ENCODE results near the gene PMM1. TPM values are rescaled to one million over a fixed set of nuclear protein-coding genes. Genes with fewer than 3 reads are reported as not detected.
A peak's percentile ranks its signal among the peaks of the same experiment; 100 is the strongest.
"Not testable (repeated sequence)": the region's sequence is repeated elsewhere in the genome, so short reads cannot be mapped to it uniquely, and the experiment has no call there.

Gene PMM1
- 144 and 154 TPM in 2 replicates for total RNA-seq (2014; rRNA removed; shearing (Covaris generic); ENCODE audit: low replicate concordance)

DNA sequence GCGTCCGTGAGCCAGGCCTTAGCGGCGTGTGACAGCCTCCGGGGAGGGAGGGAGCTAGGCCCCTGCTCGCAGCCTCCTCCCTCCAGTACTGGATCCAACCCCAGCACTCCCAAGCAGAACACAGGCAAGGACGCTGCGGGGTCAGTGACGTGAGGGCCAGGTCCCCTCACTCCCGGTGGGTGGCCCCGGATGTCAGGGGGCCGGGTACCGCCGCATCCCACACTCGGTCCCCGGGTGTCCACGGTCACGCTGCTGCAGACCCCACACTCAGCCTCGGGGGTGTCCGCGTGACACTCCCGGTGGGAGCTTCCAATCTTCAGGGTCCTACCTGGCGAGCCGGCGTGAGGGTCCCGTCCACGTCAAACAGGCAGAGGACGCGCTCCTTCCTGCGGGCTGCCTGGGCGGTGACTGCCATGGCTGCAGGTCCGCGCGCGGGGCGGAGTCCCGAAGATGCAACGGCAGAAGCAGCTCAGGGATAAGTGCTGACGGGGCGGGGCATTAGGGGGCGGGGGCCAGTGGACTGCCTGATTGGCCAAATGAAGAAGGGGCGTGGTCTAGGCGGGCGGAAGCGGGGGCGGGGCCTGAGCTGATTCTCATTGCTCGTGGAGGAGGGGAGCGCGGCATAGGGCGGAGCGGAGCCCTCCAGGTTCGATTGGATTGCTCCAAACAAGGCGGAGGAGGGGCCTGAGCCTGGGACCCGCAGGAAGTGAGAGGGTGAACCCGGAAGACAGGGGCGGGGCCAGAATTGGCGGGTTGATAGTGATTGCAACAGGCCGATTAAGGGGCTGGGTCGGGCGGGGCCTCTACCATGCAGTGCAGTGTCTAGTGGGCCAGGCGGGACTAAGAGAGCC lies at the start of gene PMM1:
Gene PMM1 (minus strand): TSS at position 450 of the 851 bp plus-strand sequence. CDS start 35 bp downstream, at position 415.
- peak; percentile 100 for DNase-seq (ENCODE audit: low read depth)

DNA sequence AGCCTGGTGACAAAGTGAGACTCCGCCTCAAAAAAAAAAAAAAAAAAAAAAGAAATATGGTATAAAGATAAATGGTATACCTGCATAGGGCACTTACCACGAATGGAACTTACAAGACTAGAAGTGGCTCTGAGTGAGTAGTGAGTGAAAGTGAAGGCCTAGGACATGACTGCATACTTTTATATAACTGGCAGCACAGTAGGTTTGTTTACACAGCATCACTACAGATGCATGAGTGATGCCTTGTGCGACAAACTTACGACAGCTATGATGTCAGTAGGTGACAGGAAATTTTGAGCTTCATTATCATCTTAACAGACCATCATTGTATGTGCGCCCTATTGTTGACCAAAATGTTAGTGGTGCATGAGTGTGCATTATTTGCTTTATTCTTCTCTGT lies 49.1 kb upstream of the PMM1 start:
- in situ Hi-C loops (cut with HindIII; ENCODE audit: low pct_unique_long_range_greater_than_20kb, low sequenced_read_pairs), result no loop called here
- no peak for DNase-seq (ENCODE audit: low read depth)

More for the DNA sequence above, at the start of gene PMM1:
- in situ Hi-C loops (cut with HindIII; ENCODE audit: low pct_unique_long_range_greater_than_20kb, low sequenced_read_pairs), result no loop called here

DNA sequence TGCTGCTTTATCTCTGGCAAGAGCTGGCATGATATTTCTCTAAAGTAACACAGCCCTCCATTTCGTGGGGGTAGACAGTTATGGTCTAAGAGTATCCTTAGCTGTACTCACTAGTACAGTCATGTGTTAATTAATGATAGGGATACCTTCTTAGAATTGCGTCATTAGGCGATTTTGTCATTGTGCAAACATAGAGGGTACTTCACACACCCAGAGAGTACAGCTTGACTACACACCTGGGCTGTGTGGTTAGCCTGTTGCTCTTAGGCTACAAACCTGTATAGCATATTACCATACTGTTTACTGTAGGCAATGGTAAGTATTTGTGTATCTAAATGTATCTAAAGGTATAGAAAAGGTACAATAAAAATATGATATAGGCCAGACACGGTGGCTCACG lies 48.5 kb upstream of the PMM1 start:
- DNase-seq (ENCODE audit: low read depth), result no peak
- in situ Hi-C loops (cut with HindIII; ENCODE audit: low pct_unique_long_range_greater_than_20kb, low sequenced_read_pairs), result no loop called here

DNA sequence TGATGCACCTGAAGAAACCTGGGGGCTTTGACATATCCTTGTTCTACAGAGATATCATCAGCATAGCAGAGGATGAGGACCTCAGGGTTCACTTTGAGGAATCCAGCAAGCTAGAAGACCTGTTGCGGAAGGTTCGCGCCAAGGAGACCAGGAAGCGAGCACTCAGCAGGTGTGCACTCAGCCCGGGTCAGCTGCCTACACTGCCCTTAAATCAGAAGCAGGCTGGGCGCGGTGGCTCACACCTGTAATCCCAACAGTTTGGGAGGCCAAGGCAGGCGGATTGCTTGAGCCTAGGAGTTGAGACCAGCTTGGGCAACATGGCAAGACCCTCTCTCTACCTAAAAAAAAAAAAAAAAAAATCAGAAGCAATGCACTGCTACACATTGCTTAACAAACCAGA lies 48.0 kb upstream of the PMM1 start:
- in situ Hi-C loops (cut with HindIII; ENCODE audit: low pct_unique_long_range_greater_than_20kb, low sequenced_read_pairs); DNase-seq (ENCODE audit: low read depth): not testable (repeated sequence)

DNA sequence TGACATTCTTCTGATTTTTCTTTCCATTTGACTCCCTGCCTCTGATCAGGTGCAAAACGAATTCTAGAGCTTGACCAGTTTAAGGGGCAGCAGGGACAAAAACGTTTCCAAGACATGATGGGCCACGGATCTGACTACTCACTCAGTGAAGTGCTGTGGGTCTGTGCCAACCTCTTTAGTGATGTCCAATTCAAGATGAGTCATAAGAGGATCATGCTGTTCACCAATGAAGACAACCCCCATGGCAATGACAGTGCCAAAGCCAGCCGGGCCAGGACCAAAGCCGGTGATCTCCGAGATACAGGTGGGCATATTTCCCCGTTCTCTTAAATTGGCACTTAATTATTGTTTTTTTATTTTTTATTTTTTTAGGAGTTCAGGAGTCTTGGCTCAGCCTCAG lies 46.8 kb upstream of the PMM1 start:
- in situ Hi-C loops (cut with HindIII; ENCODE audit: low pct_unique_long_range_greater_than_20kb, low sequenced_read_pairs), result no loop called here
- no peak for DNase-seq (ENCODE audit: low read depth)

DNA sequence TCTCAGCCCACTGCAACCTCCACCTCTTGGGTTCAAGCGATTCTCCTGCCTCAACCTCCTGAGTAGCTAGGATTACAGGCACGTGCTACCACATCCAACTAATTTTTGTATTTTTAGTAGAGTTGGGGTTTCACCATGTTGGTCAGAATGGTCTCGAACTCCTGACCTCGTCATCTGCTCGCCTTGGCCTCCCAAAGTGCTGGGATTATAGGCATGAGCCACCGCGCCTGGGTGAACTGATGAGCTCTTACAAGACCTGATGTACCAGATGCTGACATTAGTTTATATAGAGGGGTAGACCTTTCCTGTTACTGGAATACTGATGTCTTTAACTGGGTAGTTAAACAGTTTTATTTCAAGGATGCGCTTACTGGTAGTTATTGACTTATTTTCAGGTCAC lies 45.0 kb upstream of the PMM1 start:
- DNase-seq (ENCODE audit: low read depth); in situ Hi-C loops (cut with HindIII; ENCODE audit: low pct_unique_long_range_greater_than_20kb, low sequenced_read_pairs): not testable (repeated sequence)

DNA sequence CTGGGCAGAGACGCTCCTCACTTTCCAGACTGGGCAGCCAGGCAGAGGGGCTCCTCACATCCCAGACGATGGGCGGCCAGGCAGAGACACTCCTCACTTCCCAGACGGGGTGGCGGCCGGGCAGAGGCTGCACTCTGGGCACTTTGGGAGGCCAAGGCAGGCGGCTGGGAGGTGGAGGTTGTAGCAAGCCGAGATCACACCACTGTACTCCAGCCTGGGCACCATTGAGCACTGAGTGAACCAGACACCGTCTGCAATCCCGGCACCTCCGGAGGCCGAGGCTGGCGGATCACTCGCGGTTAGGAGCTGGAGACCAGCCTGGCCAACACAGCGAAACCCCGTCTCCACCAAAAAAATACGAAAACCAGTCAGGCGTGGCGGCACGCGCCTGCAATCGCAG lies 42.0 kb upstream of the PMM1 start:
- DNase-seq (ENCODE audit: low read depth); in situ Hi-C loops (cut with HindIII; ENCODE audit: low pct_unique_long_range_greater_than_20kb, low sequenced_read_pairs): not testable (repeated sequence)

DNA sequence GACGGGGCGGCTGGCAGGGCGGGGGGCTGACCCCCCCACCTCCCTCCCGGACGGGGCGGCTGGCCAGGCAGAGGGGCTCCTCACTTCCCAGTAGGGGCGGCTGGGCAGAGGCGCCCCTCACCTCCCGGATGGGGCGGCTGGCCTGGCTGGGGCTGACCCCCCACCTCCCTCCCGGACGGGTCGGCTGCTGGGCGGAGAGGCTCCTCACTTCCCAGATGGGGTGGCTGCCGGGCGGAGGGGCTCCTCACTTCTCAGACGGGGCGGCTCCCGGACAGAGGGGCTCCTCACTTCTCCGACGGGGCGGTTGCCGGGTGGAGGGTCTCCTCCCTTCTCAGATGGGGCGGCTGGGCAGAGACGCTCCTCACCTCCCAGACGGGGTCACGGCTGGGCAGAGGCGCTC lies 41.5 kb upstream of the PMM1 start:
- in situ Hi-C loops (cut with HindIII; ENCODE audit: low pct_unique_long_range_greater_than_20kb, low sequenced_read_pairs); DNase-seq (ENCODE audit: low read depth): not testable (repeated sequence)

DNA sequence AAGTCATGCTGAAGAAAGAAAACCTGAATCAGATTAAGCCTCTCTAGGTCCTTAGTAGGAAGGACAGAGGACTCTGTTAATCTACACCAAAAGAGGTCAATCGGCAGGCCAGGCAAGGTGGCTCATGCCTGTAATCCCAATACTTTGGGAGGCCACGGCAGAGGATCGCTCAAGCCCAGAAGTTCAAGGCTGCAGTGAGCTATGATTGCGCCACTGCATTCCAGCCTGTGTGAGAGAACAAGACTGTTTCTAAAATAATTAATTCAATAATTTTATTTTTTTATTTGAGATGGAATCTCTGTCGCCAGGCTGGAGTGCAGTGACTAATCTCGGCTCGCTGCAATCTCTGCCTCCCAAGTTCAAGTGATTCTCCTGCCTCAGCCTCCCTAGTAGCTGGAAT lies 35.9 kb upstream of the PMM1 start:
- in situ Hi-C loops (cut with HindIII; ENCODE audit: low pct_unique_long_range_greater_than_20kb, low sequenced_read_pairs), result no loop called here
- no peak for DNase-seq (ENCODE audit: low read depth)

DNA sequence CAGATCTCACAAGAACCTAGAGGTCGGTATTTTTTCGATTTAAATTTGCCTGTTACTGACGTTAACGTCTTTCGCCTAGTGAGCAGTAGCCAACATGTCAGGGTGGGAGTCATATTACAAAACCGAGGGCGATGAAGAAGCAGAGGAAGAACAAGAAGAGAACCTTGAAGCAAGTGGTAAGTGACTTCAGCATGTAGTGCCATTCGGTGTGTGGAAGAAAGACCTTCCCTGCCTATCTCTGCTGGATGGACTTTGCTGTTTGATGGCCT lies 32.2 kb upstream of the PMM1 start:
- in situ Hi-C loops (cut with HindIII; ENCODE audit: low pct_unique_long_range_greater_than_20kb, low sequenced_read_pairs), result no loop called here
- no peak for DNase-seq (ENCODE audit: low read depth)

DNA sequence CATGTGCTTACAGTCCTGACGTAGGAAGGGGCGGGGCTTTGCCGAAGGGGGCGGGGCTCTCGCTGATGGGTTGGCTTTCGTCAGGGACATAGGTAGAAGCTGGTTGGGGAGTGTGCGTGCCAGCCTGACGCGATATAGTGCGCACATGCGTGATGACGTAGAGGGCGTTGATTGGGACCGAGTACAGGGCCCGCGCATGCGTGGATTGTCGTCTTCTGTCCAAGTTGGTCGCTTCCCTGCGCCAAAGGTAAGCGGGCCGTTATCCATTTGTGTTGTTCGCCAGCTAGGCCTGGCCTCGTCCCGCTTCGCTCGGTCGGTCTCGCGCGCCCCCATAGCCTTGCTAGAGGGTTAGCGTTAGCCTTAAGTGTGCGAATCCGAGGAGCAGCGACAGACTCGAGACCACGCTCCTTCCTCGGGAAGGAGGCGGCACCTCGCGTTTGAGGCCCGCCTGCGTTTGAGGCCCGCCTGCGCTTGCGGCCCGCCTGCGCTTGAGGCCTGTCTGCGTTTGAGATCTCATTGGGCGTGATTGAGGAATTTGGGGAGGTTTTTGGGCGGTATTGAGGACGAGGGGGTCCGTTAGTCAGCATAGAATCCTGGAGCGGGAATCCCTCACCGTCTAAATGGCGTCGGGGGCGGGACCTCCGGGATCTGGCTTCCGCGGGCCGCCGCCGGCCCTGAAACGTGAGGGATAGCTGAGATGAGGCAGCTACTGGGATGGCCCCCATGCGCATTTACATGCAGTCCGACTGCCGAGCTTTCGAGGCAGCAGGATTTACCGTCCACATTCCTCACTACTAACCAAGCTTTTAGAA lies 31.7 kb upstream of the PMM1 start, which contains the start of gene XRCC6:
Gene XRCC6 (plus strand): TSS at position 197 of the 812 bp plus-strand sequence. CDS start 710 bp downstream, outside the sequence.
- DNase-seq (ENCODE audit: low read depth), result peak; percentile 97
- in situ Hi-C loops (cut with HindIII; ENCODE audit: low pct_unique_long_range_greater_than_20kb, low sequenced_read_pairs), result no loop called here

DNA sequence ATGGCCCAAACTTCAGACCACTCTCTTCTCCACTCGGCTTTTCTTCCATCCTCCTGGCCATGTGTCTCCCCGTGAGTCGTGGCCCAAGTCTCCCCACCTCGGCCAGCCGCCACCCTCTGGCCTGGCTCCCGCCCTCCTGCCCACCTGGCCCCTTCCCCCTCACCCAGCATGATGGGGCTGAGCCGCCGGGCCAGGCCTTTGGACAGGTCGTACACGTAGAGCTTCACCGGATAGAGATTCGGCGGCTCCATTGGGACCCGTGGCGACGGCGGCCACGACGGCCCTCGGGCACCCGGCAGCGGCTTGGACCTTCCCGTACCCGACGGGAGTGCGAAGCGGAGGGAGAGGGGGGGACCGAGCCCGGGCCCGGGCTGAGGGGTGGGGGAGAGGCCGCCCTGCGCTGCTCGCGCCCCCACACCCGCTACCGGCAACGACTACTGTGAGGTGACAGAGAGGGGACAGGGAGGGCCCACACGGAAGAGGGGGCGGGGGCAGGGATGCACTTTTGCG lies 31.0 kb upstream of the PMM1 start, which contains the start of gene DESI1:
Gene DESI1 (minus strand): TSS at position 455 of the 510 bp plus-strand sequence. CDS start 204 bp downstream, at position 251.
- in situ Hi-C loops (cut with HindIII; ENCODE audit: low pct_unique_long_range_greater_than_20kb, low sequenced_read_pairs), result no loop called here
- DNase-seq (ENCODE audit: low read depth), result no peak

DNA sequence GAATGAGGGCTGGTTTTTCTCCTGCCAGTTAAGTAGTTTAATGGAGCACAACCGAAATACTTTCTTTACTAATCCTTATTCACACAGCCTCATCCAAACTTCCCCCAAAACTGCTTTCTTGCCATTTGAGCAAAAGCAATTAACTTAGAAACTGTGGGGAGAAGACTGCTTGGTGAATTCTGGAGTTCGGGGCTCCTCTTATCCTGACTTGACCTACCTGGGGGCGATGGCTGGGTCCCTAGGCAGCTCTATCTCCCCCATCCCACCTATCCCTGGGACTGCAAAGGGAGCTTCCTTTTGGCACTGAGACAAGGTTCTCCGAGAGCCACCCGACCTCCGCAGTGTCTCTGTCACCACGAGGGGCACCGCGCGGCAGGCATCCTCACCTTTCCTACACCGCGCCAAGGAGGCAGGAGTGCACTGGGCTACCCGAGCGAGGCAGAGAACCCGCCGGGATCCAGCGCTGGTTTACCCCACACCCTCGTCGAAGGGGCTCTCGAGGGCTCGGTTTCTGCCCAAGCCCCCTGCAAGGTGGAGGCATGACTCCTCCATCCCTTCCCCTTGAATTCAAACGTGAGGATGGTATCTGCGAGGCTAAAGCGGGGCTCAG lies 30.4 kb upstream of the PMM1 start:
- peak; percentile 50 for DNase-seq (ENCODE audit: low read depth)
- in situ Hi-C loops (cut with HindIII; ENCODE audit: low pct_unique_long_range_greater_than_20kb, low sequenced_read_pairs), result no loop called here

DNA sequence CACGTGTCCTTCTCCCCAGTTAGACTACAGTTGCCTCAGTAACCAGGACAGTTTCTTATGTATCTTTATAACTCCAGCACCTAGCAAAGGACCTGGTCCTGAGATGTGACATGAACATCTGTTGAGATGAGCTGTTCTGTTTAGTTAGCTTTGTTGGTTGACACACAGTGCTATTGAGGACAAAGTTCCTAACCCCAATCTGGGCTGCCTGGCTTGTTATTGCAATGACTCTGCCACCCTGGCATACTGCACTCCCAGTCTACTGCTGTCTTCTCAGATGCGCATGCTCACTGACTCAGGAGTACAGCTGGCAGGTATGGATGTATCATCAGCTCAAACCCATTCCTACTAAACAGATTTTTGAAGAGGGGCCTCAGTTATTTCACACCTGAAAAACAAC lies 23.8 kb upstream of the PMM1 start:
- in situ Hi-C loops (cut with HindIII; ENCODE audit: low pct_unique_long_range_greater_than_20kb, low sequenced_read_pairs), result no loop called here
- no peak for DNase-seq (ENCODE audit: low read depth)

DNA sequence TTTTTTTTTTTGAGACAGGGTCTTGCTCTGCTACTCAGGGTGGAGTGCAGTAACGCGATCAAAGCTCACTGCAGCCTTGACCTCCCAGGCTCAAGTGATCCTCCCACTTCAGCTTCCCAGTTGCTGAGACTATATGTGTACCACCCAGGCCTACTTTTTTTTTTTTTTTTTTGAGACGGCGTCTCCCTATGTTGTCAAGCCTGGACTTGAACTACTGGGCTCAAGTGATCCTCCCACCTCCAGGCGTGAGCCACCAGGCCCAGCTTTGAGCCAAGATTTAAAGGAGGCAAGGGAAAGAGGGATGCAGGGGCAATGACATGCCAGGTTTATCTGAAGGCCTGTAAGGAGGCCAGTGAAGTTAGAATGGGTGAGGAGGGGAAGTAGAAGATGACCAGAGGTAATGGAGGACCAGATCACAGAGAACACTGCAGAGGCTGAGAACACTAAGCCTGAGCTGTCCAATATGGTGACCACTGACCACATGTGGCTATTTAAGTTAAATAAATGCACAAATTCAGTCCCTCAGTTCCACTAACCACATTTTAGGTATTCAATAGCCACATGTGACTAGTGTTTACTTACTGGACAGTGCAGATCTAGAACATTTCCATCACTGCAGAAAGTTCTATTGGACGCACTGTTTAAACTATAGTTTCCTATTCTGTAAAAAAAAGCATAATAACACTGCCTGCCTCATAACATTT lies 23.1 kb upstream of the PMM1 start:
- in situ Hi-C loops (cut with HindIII; ENCODE audit: low pct_unique_long_range_greater_than_20kb, low sequenced_read_pairs), result no loop called here
- DNase-seq (ENCODE audit: low read depth), result no peak

DNA sequence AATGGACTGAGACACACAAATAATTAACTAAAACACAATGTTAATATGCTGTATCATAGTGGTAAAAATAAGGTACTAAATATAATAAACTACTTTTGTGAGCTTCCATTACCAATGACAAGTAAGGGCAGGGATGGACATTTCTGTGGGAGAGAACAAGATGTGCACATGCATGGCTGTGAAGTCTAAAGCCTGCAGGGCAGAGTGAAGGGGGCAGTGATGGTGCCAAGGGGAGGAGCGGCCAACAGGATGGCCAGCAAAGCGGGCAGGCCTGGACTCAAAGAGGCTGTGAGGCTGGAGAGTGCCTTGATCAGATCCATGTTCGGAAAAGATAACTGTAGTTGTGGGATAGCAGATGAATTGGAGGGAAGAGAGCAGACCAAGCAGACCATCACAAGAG lies 18.7 kb upstream of the PMM1 start:
- no peak for DNase-seq (ENCODE audit: low read depth)
- in situ Hi-C loops (cut with HindIII; ENCODE audit: low pct_unique_long_range_greater_than_20kb, low sequenced_read_pairs), result no loop called here

DNA sequence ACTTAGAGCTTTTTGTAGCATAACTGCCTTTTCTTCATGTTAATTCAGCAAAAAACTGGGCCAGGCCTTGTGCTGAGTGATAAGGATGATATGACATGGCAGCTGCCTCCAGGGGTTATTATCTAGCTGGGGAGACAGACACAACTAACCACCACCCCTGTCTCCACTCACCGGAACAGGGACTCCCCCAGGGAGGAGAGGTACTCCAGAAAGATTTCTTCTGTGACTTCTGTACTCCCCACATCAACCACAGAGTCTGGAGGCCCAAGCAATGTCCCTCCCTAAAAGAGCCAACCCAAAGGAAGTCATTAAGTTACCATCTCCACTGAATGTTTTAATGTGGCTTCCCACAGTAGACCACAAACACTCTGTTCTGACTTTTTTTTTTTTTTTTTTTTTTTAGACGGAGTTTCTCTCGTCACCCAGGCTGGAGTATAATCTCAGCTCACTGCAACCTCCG lies 14.3 kb upstream of the PMM1 start:
- in situ Hi-C loops (cut with HindIII; ENCODE audit: low pct_unique_long_range_greater_than_20kb, low sequenced_read_pairs), result no loop called here
- no peak for DNase-seq (ENCODE audit: low read depth)

DNA sequence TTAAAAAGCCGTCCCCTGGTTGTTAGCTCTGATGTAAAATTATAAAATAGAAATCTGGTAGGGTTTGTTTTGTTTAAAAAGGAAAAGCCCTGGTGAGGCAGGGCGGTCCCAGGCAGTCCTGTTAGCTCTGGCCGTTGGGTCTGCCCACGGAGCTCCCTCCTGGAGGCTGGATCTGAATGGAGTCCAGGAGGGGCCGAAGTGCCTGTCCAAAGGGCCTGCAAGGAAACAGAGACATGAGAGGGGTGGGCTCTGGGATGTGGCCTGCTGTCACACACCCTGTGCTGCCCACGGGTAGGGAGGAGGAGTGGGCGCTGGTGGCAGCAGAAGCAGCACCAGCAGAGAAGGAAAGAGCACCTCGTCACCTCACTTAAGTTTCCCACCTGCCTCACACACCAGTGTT lies 11.3 kb upstream of the PMM1 start:
- DNase-seq (ENCODE audit: low read depth), result no peak
- in situ Hi-C loops (cut with HindIII; ENCODE audit: low pct_unique_long_range_greater_than_20kb, low sequenced_read_pairs), result no loop called here

Data from Caki2 (cell line).